Astrocyte of the spinal cord (primary cell): ENCODE data around the gene CXorf65.

Source experiments
- DNase-seq: peaks from one replicate; pipeline ENCODE4 v3.0.0; 2011; ENCODE audit warnings: low read depth, low spot score
- H3K4me3 ChIP-seq: 2 replicates; pipeline ENCODE4 v1.5.1; 2011; ENCODE audit warnings: low read depth, mild to moderate bottlenecking, low read length, moderate library complexity
- CTCF ChIP-seq: IDR thresholded peaks from 2 replicates; pipeline ENCODE4 v1.5.1; 2012; ENCODE audit warnings: low read depth, mild to moderate bottlenecking, low read length, inconsistent platforms
- in situ Hi-C: cut with HindIII; loops from 2 replicates; pipeline ENCODE4 v1.10.0; 2017; ENCODE audit warnings: low sequenced_read_pairs

CXorf65 gene

GRCh38 chrX:71099736-71100135, 6.8 kb downstream of the CXorf65 start:
- DNase-seq, result no peak
- in situ Hi-C loops, result no loop called here
- no peak for TF ChIP-seq CTCF

GRCh38 chrX:71098951-71099506, 7.5 kb downstream of the CXorf65 start:
- in situ Hi-C loops, result no loop called here
- H3K4me3 ChIP-seq, result no peak overlapping the region
- no peak for DNase-seq
- TF ChIP-seq CTCF, result no peak

More at GRCh38 chrX:71099736-71100135, 6.8 kb downstream of the CXorf65 start:
- no peak overlapping the region for H3K4me3 ChIP-seq

GRCh38 chrX:71098302-71098701, 8.2 kb downstream of the CXorf65 start:
- in situ Hi-C loops, result no loop called here
- H3K4me3 ChIP-seq, result no peak overlapping the region
- peak; percentile 45 for TF ChIP-seq CTCF
- DNase-seq, result peak; percentile 29

GRCh38 chrX:71096760-71097032, 9.8 kb downstream of the CXorf65 start:
- peak overlapping the region; percentile 58 for H3K4me3 ChIP-seq
- in situ Hi-C loops, result no loop called here
- no peak for DNase-seq
- no peak for TF ChIP-seq CTCF

GRCh38 chrX:71095981-71096759, 10.4 kb downstream of the CXorf65 start:
- DNase-seq, result no peak
- H3K4me3 ChIP-seq, result peak overlapping the region; percentile 58
- in situ Hi-C loops, result no loop called here
- no peak for TF ChIP-seq CTCF

- peak; percentile 83 for DNase-seq
- in situ Hi-C loops, result no loop called here
- no peak for TF ChIP-seq CTCF
- H3K4me3 ChIP-seq, result peak within 1 kb of the TSS; percentile 58
These were observed 11.0 kb downstream of the CXorf65 start, which contains the start of gene FOXO4 for GRCh38 chrX:71095555-71095980. Gene FOXO4, plus strand, starts transcription at chrX:71095851. Its CDS starts 678 bp downstream, at chrX:71096529.
